SIG-M5 (cell line): Measurements from ENCODE around the gene MOBP.

Experiments
- DNase-seq: peaks from one replicate; lab custom pipeline; 2025; lab: John Stamatoyannopoulos, UW

Gene MOBP

DNA sequence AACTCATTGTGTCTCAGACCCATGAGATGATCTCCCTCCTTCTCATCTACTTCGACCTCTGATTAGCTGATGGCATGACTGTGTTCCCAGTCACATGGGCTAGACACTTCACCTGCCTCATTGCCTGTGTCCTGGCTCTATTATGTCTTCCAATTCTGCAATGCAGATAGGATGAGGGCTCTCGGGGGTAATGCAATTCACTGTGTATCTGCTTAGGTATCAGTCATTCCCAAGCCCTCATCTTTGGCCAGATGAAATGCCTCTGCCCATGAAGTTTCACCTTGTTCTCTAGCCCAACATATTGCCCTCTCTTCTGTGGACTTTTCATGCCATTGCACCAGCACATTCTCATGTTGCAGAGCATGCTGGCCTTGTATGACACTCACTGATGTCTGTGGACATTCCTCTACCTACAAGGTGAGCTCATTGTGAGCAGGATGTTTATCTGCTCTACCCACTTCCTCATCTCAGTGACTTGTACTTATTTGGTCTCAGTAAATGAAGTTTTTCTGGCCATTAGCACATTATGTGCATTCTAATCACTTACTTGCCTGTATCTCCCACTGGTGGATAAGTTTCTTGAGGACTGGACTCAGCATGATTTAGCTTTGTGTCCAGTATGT lies 32.3 kb downstream of the MOBP start:
- no peak for DNase-seq

DNA sequence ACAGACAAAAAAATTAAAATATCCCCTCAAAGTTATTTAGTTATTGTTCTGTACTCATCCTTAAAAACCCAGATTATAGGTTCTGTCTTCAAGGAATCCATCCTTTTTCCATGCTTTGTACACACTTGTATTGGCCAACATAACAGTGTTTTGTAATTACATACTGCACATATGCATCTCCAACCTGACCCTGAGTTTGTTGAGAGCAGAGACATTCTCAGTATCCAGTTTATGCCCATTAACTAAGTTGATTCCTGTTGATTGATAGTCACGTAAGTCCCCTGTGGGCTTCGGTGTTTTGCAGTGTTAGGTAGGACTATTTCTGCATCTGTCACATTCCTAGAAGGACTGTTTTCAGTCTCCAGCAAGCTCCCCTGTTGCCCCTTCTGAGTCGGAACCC lies 33.6 kb downstream of the MOBP start:
- DNase-seq = no peak

DNA sequence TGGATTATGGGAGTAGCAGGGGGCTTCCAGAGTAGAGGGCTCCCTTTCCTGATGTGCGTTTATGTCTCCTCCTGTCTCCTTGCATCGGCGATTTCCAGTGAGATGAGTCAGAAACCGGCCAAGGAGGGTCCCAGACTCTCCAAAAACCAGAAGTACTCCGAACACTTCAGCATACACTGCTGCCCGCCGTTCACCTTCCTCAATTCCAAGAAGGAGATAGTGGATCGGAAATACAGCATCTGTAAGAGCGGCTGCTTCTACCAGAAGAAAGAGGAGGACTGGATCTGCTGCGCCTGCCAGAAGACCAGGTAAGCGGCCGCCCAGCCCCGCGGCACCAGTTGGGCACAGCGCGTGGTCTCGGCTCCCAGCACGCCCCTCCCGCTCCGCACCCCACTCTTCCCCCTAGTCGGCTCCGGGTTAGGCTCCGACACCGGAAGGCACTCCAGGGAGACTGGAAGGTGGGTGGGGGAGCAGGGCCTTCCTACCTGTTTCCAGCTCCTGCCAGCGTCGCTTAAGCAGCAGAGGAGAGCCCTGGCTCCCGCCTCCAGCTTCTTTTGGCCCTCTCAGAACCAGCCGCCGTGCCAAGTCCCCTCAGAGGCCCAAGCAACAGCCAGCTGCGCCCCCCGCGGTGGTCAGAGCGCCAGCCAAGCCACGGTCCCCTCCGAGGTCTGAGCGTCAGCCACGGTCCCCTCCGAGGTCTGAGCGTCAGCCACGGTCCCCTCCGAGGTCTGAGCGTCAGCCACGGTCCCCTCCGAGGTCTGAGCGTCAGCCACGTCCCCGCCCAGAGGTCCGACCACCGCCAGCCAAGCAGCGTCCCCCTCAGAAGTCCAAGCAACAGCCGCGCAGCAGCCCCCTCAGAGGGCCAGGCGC lies 34.7 kb downstream of the MOBP start:
- no peak for DNase-seq

DNA sequence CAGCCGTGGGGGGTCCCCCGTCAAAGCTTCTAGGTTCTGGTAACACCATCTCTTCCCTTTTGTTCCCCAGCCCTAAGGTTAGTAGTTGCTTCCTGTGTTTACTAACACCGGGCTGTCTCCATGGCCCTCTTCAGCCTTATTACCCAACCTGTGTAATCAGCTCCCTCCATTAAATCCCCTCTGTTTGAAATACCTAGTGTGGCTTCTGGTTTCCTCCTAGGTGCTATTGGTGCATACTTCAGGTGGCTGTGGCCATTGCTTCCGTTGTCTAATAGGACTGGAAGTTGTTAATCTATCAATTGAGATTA lies 35.3 kb downstream of the MOBP start:
- DNase-seq = no peak

DNA sequence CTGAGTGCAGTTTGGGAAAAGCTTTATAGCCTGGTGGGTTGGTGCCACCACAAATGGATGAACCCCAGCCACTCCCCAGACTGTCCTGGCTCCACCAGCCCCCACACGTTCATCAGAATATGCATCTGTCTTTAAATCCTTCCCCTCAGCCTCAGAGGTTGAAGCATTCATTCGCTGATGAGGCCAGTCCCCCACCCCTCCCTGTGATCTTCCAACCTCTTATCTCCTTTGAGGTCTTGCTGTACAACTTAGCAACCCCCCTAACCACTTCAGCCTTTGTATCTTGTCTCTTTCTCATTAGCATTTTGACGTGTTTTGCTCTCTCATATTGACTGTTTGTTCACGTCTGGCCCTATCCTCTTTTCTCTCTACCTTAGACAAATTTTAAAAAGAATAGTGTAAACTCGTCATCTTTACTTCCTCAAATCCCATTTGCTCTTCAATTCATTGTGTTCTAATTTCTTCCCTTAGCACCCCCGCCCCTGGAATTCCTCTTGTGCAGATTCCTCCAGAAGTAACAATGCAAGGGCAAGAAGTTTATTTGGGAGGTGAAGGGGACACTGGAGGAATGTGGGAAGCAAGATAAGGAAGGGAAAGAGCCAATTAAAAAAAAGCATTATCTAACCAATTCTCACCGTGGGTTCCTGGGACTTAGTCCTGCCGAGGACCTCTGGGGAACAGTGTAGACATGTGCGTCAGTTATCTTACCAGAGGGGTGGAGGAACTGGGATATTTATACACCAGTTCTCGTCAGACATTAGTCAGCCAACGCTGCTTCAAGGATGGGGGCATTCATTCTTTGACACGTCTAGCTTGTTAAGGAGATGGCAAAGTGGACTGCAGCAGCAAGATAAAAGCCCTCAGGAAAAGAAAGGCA lies 38.6 kb downstream of the MOBP start:
- no peak for DNase-seq

DNA sequence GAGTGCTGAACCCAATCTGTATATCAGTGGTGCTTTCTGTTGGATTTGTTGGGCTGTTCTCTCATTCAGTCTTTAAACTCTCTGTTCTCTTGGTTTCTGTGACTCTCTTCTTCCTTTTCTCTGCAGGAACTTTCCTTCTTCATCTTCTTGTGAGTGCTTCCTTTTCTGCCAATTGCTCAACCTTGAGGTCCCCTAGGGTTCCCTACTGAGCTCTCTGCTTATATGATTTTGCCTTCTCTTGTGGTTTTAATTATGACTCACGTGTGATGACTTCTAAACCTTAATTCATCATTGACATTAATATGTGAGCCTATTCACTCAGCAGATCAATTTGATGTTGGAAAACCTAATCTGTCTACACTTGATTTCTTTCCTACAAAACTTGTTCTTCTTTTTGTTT lies 39.4 kb downstream of the MOBP start:
- no peak for DNase-seq

DNA sequence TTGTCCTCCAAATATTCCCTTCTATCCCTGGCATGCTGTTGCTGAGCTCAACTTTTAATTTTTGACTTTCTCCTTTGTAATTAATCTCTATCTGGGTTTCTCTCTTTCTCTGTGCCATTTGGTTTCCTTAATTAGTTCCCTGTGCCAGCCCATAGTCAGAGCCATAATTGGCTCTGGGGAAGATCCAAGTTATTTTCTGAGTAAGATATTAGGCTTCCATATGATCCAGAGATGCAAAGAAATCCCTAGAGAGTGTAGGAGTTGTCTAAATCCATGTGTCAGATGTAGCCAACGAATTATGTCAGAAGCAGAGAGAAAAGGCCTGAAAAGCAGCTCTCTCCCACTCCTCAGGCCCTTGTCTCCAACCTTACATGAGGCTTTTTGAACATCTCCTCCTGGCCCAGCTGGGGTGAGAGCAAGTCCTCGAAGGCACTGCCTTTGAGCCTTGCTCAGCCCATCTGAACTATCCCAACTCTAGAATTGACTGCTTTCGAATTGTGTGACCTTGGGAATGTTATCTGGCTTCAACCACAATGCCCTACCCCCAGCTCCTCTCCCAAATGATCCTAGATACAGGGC lies 46.4 kb downstream of the MOBP start:
- DNase-seq = no peak

DNA sequence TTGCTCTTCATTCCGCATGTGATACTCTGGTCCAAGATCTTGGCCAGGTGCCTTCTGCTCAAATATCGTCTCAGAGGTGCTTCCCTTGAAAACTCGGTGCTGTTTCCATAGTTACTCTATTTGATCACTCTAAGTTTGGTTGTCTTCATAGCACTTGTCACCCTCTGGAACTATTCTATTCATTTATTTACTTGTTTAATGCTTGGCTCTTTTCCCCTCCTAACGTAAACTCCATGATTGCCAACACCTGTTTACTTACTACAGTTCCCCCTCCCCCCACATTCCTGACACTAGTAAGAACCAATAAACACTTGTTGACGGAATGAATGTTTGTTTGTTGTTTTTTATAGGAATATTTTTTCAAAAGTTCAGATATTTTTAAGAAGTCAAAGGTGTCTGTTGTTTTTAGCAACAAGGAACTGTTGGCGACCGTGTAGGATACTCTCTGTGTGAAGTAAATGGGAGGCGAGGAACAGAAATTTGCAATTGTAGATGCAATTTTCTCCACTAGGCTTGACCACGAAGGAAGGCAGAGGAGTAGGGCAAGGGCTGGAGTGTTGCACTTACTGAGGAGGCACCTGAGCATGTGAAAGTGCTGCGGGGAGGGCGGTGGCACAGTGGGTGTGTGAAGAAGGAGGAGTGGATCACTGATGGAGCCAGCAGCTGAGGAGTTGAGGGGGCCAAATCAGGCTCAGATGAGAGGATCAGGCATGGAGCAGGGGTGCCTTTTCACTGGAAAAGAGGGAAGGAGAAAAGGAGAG lies 48.4 kb downstream of the MOBP start:
- no peak for DNase-seq

DNA sequence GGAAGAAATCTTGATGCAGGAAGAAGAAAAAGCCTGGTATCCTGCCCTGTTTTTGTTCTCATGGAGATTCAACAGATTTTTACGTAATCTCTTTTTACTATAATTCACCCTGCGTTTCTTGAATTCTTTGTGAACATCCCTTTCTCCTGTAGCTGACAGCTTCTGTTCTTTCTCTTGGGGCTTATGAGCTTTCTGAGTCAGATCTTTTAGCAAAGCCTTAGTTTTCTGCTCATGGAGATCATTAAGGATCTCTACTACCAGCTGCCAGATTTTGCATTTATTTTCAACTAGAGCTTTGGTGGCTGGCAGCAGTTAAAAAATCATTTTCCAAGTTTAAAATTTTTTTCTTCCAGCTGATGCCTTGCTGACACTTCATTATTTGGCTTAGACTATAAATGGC lies 51.6 kb downstream of the MOBP start:
- DNase-seq = no peak

DNA sequence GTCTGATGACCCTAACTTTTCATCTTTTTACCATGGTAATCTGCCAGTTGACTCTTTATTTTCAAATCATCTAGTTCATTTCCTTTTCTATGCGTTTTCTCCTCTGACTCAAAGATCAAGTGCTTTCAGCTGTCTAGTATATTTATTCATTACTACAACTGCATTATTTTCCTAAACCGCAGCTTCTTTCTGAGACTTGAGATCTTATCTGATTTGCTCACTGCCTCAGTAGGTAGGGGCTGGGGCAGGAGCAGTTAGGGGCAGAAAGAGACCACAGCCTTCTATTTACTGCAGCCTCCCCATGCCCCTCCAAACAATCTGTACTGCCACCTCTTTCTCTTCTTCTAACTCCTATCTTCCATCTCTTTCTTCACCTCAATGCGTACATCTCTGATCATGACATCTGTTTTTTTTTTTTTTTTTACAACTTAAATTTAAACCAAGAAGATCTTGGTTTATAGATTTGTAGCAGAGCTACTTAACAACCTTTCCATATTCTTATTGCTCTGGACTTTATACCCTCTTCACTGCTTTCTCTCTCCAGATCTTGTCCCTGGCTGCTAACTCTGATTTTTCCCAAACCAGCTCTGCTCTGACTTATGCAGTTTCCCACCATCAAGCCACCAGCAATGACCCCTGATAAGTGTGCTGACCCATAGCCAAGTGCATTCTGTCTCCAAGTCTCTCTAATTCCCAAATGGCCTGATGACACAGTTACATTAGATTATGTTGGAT lies 52.2 kb downstream of the MOBP start:
- no peak for DNase-seq

DNA sequence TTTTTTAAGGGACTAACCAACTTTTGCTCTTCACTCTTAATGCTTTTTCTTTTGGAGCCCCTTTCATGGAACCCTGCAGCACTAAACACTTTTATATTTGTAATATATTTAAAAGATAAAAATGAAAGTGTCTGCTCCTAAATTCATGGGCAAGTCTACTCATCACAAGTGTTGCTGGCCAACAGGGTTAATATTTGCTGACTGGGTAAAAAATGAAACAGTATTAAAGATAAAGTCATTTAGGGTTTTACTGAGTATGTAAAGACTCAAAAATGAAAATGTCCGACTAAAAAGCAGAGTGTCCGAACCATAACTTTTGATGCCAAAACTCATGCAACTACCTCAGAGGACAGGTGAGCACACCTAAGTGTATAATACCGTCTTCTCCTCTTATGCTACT lies 54.0 kb downstream of the MOBP start:
- no peak for DNase-seq

DNA sequence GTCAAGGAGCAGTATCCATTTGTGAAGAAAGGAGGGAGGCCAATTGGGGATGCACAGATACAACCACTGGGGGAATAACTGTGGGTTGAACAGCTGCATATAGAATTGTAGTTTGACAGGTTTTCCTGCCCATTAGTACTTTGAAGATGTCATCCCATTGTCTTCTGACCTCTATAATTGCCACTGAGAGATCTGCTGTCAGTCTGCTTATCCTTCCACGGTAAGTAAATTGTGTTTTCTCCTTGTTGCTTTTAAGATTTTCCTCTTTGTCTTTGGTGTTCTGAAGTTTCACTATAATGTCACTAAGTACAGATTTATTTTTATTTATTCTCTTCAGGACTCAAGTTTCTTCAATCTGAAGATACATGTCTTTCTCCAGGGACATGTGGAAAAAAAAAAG lies 56.6 kb downstream of the MOBP start:
- no peak for DNase-seq

DNA sequence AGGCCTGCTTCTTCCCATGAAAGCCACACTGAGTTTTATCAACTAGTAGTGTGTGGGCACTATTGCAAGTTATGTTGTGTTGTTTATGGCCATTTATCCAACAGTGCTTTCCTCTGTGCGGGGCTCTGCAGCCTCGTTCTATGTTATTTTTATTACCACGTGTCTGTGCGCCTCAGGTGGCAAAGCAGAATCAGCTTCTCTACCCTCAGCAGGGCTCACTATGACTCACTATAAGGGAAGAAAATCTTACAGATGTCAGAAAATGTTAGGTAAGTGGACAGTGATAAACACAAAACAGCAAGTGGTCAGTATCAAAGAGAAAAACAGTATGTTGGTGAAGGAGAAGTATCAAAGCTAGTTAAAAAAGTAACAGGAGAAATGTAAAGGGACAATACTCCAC lies 61.4 kb downstream of the MOBP start:
- DNase-seq = no peak

DNA sequence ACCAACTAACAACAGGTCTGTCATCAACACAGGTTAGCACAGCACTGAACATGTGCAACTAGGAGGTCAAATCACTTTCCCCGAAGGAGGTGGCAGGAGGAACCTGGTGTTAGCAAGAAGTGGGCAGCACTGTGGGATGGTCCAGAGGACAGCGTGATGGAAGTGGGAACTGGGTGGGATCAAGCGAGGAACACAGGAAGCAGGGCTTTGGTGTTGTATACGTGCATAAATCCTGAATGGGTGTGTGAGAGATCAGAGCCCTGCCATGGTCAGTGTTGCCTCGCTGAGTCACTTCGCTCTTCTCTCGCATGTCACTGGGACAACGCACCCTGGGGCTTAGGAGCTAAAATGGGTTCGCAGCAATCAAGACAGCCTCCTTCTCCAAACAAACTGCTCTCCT lies 62.1 kb downstream of the MOBP start:
- no peak for DNase-seq

DNA sequence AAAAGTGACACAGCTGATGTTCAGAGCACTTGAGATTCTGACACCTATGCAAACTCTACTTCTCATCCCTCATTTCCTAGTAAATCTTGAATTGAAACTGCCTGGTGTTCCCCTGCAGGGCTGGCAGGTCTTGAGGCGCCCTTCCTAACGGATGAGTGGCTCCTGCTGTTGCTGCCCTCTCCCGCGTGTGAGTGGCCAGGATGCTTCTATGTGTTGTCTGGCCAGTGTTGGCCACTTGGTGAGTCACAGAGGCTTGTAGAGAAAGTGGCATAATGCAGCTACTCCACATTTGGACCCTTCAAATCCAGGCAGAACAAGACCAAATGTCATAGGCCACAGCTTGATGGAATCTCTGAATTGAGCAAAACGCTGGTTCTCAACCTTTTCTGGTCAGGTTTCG lies 63.6 kb downstream of the MOBP start:
- DNase-seq = no peak

DNA sequence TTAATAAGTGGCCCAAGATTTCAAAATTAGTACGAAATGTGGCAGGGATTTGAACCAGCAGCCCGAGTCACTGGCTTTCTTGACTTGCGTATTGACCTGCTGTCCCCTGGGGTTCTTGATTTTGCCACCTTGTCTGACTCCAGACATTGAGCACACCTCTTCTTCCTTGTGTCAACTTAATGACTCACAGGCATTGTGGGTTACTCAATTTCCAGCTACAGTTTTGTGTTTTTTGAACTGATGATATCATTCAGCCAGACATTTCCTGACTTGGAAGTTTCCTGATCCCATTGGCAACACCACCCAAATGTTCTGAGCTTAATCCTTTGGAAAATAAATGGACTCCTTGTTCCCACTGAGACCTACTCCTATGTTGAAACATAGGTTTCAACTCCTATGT lies 64.2 kb downstream of the MOBP start:
- DNase-seq = no peak

DNA sequence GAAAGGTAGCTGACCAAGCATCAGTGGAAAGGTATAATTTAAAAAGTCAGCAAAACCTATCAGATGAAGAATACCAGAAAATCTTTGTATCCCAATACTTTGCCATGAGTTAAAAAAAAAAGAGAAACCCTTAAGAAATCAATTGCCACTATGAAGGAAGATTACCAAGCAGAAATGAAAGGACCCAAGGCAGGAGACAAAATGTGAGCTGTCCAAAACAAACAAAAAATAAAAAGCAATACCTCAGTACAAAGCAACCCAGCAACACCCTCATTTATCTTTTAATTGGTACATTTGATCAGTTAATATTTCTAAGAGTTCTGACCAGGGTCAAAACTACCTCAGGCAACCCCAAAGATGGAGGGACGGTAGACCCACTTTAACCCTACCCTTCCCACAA lies 65.3 kb downstream of the MOBP start:
- DNase-seq = no peak

DNA sequence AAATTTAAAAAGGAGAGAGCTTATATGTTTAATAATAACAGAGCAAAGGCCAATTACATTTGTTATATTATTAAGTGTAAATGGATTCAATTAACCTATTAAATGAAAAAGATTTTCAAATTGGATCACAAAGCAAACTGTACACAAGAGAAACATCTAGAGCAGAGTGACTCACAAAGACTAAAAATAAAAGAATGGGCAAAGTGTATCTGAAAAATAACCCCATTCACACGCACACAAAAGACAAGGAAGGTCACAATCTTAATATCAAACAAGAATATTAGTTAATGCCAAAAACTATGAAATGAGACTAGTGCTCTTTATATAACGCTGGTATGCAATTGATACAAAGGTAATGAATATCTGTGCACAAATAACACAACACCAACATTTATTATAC lies 65.7 kb downstream of the MOBP start:
- no peak for DNase-seq

DNA sequence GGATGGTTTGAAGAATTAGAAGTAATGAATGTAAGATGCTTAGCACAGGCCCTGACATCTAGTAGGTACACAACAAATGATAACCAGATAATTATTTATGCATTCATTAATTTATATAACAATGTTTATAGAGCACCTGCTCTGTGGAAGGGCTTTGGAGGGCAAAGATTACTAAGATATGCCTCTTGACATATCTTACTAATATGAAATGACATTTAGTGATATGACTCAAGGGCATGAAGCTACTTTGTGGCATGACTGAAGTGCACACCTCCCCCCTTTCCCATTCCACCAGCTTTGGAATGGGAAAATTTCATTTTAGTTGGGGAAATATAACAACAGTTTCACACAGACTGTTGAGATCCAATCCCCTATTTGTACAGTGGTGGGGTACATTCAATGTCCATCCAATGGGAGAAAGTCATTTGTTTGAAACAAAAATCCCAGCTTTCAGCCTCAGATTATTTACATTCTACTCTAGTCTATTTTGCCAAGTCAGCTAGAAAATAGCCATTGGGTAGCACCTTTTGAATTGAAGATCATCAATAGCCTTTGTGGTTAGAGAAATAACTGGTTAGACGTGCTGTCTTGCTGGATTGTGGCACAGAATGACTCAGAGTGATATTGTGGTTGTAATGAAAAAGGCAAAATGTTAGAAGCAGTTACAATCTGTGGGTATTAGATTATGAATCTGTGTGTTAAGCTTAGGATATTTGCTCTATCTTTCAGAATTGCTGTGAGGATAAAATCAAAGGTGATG lies 72.9 kb downstream of the MOBP start:
- no peak for DNase-seq

DNA sequence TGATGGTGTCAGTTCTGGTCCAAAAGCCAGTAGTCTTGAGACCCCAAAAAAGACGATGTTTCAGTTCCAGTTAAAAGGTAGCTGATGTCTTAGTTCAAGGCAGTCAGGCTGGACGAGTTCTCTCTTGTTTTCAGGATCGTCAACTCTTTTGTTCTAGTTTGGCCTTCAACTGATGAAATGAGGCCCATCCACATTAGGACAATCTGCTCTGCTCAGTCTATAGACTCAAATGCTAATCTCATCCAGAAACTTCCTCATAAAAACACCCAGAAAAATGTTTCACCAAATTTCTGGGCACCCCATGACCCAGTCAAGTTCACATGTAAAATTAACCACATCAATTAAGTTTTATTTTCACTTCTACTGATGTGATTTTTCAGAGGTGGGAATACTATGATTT lies 74.0 kb downstream of the MOBP start:
- no peak for DNase-seq
